ENCODE measurements around the gene QPCT.
"Not testable (repeated sequence)": the region's sequence is repeated elsewhere in the genome, so short reads cannot be mapped to it uniquely, and the experiment has no call there.

Gene QPCT

GRCh38 chr2:37344453-37345361 lies at the start of gene QPCT:
TSS of gene QPCT (plus strand) at chr2:37344630. CDS start at chr2:37344732, 102 bp downstream.
- DNase-seq (ENCODE audit: low read depth) = peak; percentile 58

- DNase-seq (ENCODE audit: low read depth) = not testable (repeated sequence)
Observed at GRCh38 chr2:37294858-37295257, 49.6 kb upstream of the QPCT start.

GRCh38 chr2:37295469-37296073 lies 48.9 kb upstream of the QPCT start:
- no peak for DNase-seq (ENCODE audit: low read depth)

GRCh38 chr2:37297632-37298031 lies 46.8 kb upstream of the QPCT start:
- DNase-seq (ENCODE audit: low read depth) = no peak

GRCh38 chr2:37300146-37300545 lies 44.3 kb upstream of the QPCT start:
- no peak for DNase-seq (ENCODE audit: low read depth)

GRCh38 chr2:37300578-37300977 lies 43.9 kb upstream of the QPCT start:
- DNase-seq (ENCODE audit: low read depth) = no peak

- DNase-seq (ENCODE audit: low read depth) = no peak
Observed at GRCh38 chr2:37301408-37301807, 43.0 kb upstream of the QPCT start.

GRCh38 chr2:37302701-37303252 lies 41.7 kb upstream of the QPCT start:
- no peak for DNase-seq (ENCODE audit: low read depth)

- no peak for DNase-seq (ENCODE audit: low read depth)
Observed at GRCh38 chr2:37306024-37306423, 38.4 kb upstream of the QPCT start.

GRCh38 chr2:37307500-37307899 lies 36.9 kb upstream of the QPCT start:
- no peak for DNase-seq (ENCODE audit: low read depth)

GRCh38 chr2:37315364-37315763 lies 29.1 kb upstream of the QPCT start:
- DNase-seq (ENCODE audit: low read depth) = no peak

- DNase-seq (ENCODE audit: low read depth) = no peak
Observed at GRCh38 chr2:37316181-37316580, 28.2 kb upstream of the QPCT start.

GRCh38 chr2:37317746-37318145 lies 26.7 kb upstream of the QPCT start:
- DNase-seq (ENCODE audit: low read depth) = no peak

- no peak for DNase-seq (ENCODE audit: low read depth)
Observed at GRCh38 chr2:37318401-37318800, 26.0 kb upstream of the QPCT start.

- DNase-seq (ENCODE audit: low read depth) = no peak
Observed at GRCh38 chr2:37319754-37320609, 24.4 kb upstream of the QPCT start.

- no peak for DNase-seq (ENCODE audit: low read depth)
Observed at GRCh38 chr2:37321029-37321682, 23.3 kb upstream of the QPCT start.

GRCh38 chr2:37322368-37322767 lies 22.1 kb upstream of the QPCT start:
- DNase-seq (ENCODE audit: low read depth) = no peak

GRCh38 chr2:37323176-37323780 lies 21.2 kb upstream of the QPCT start:
- DNase-seq (ENCODE audit: low read depth) = no peak

- DNase-seq (ENCODE audit: low read depth) = no peak
Observed at GRCh38 chr2:37323781-37324535, 20.5 kb upstream of the QPCT start.

- peak; percentile 54 for DNase-seq (ENCODE audit: low read depth)
Observed at GRCh38 chr2:37324536-37324785, 20.0 kb upstream of the QPCT start.
